Cerebellar nuclear complex (tissue), 1 donor: Measurements from ENCODE around the gene TMEM212.
"Not testable (repeated sequence)": the region's sequence is repeated elsewhere in the genome, so short reads cannot be mapped to it uniquely, and the experiment has no call there.

Experiments used
- DNase-seq, 2 experiments: peaks; one replicate each; lab custom pipeline; 2025; lab: John Stamatoyannopoulos, UW

Gene TMEM212

GRCh38 chr3:171813278-171813896, 29.8 kb upstream of the TMEM212 start:
- no peak for DNase-seq

- DNase-seq = no peak
Observed at GRCh38 chr3:171813897-171814460, 29.2 kb upstream of the TMEM212 start.

DNA sequence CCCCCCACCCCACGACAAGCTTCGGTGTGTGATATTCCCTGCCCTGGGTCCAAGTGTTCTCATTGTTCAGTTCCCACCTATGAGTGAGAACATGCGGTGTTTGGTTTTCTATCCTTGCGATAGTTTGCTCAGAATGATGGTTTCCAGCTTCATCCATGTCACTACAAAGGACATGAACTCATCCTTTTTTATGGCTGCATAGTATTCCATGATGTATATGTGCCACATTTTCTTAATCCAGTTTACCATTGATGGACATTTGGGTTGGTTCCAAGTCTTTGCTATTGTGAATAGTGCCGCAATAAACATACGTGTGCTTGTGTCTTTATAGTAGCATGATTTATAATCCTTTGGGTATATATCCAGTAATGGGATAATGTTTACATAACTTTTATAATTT, 28.5 kb upstream of the TMEM212 start:
- DNase-seq = not testable (repeated sequence)

GRCh38 chr3:171815973-171816595, 27.1 kb upstream of the TMEM212 start:
- DNase-seq = no peak

DNA sequence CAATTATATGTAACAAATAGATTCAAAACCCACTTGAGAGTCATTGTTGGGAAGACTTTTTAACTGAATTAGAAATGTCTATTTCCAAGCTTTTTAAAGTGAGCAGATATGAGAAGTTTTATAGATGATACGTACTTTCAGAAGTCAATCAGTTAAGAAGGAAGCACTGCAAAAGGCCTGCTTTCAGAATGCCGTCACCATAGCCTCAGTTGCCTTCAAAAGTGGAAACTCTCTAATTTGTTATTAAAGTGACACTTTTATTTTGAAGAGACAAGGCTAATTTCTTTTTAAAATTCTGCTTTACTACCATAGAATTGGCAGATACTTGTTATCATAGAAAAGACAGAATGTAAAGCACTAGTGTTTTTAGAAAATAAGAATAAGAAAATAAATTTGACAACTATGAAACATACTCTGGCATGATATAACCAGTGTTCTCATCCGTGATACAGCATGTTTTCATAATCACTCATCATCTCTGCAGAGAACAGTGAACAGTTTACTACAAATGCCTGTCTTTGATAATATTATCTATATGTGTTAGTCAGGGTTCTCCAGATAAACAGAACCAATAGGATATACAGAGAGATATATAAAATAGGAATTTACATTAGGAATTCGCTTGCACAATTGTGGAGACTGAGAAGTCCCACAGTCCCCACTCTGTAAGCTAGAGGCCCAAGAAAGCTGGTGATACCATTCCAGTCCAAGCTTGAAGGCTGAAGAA, 25.9 kb upstream of the TMEM212 start:
- no peak for DNase-seq

DNA sequence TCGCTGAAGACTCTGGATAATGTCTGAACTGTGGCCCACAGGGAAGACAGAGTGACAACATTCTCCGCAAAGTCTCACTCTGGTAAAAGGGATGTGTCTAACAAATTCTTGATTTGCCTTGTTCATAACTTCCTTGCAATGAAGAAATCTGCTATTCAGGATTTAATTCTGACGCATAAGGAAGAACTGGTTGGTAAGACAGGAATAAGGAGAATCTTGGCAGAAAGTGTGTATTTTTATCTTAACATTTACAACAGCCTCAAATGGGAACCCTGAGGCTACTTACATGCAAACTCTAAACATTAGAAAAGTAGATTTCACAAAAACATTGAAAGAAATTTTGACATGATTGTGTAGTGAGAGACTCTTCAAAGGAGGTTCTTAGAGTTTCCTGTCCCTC, 22.1 kb upstream of the TMEM212 start:
- DNase-seq = no peak

DNA sequence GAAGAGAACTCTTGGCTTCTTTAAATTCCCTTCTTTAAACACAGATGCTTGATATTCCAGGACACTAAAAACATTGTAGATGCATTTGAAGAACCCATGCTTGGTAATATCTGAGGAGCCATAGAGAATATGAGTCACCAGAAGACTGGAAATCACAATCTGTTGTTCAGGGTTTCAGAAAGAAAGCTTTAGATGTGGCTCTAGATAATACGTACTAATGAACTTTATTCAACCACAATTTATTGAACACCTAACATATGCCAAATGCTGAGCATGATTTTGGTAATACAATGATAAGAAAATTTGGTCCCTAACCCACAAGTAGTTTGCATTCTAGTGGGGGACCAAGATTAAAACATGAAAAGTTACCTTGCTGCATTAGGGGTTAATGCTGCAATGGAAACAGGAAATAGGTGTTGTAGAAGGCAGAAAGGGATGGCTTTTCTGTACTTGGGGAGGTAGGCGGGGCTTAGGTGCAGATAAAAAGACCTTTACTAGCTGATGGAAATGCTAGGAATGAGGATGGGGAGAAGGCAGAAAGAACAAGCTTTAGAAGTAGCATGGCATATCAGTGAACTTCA, 21.3 kb upstream of the TMEM212 start:
- DNase-seq = no peak

DNA sequence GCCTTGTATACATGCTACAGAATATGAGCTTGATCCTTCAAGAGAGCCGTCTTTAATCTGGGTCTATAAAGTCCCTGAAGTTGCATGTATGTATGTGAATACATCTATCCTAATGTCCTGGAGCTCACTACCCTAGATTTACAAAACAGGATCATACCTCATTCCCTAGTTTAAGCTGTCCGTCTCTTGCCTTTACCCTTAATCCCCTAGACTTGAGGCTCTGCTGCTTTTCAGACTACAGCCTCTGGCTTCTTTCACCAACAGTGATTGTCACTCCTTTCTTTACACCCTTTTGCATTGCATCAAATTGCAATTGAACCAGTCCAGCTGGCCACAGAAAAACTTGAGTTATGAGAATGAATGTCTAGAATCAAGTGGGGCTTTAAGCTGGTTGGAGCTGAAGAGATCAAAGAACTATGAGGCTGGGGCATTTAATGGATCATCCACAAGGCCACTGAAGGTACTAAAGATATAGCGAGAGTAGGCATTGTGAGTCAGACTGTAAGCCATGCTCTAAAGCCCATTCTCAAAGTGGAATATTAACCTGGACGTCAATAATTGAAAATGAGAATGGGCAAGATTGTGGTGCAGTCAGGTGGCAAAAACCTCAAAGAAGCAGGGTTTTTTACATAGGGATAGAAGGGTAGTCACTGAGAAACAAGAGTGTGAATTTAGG, 20.6 kb upstream of the TMEM212 start:
- DNase-seq = no peak

DNA sequence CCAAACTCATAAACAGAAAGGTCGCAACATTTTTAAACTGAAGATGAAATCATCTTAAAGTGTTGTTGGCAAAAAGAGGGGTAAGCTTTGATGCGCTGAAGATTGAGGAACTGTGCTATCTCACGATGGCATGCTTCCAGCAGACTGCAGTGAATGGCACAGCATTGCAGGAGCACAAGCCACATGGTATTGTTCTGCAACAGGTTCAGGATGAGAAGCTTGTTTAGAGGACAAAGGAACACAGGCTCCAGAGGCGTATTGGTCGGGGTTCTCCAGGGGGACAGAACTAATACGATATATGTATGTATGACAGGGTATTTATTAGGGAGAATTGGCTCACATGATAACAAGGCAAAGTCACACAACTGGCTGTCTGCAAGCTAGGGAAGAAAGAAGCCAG, 19.0 kb upstream of the TMEM212 start:
- no peak for DNase-seq

GRCh38 chr3:171824824-171825221, 18.3 kb upstream of the TMEM212 start:
- no peak for DNase-seq

DNA sequence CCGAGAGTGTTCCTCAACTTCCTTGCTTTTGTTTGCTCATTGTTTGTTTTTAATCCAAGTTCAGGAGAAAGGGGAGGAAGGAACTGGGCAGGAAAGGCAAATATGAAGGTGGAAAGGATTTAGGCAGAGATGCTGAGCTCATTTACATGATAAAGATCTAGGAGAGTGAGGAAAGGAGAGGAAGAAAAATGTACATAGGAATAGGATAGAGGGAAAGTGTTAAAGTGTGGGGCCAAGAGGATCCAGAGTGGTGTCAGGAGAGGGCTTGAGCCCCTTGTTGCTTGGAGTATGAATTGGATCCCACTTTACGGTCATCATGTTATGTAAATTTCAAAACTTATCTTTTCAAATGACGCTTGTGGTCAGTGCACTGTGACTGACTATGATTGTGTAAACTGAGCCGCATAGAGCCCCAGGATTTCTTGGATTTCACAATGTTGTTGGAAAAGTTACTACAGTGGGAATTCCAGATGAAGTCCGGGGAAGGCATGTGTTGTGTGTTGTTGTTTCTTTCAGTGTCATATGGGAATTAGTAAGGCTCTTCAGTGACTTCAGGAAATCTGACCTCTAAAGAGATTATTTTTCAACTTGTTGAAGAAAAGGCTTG, 17.8 kb upstream of the TMEM212 start:
- DNase-seq = no peak

GRCh38 chr3:171827385-171827784, 15.8 kb upstream of the TMEM212 start:
- no peak for DNase-seq

DNA sequence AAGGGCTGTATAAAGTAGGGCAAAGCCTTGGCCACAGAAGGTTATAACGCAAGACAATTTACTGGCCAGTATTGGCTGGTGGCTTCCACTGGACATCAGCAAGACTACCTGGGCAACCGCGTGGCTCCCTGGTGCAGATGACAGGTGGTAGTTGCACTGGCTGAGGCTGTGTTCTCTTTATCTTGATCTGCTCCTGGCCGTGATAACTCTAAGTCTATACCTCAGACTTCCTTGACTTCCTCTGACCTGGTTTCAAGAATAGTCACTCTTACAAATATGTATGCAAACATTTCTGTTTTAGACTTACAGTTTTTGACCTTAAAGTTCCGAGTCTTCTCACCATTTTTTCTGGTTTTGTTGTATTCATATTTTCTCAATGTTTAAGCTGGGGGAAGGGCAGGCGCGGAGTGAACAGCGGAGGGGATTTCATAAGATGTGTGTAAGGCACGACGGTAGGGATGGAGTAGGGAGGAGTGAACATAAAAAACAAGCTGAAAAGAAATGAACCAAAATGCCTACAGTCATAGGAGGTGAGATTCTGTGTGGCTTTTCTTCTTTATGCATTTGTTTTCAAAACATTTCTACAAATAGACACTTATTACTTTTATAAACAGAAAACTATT, 15.2 kb upstream of the TMEM212 start:
- DNase-seq = no peak

GRCh38 chr3:171828902-171829770, 14.0 kb upstream of the TMEM212 start:
- no peak for DNase-seq

GRCh38 chr3:171829841-171830517, 13.2 kb upstream of the TMEM212 start:
- no peak for DNase-seq

GRCh38 chr3:171830518-171830875, 12.7 kb upstream of the TMEM212 start:
- no peak for DNase-seq

- no peak for DNase-seq
Observed at GRCh38 chr3:171831936-171832335, 11.2 kb upstream of the TMEM212 start.

- DNase-seq = no peak
Observed at GRCh38 chr3:171832989-171833388, 10.2 kb upstream of the TMEM212 start.

DNA sequence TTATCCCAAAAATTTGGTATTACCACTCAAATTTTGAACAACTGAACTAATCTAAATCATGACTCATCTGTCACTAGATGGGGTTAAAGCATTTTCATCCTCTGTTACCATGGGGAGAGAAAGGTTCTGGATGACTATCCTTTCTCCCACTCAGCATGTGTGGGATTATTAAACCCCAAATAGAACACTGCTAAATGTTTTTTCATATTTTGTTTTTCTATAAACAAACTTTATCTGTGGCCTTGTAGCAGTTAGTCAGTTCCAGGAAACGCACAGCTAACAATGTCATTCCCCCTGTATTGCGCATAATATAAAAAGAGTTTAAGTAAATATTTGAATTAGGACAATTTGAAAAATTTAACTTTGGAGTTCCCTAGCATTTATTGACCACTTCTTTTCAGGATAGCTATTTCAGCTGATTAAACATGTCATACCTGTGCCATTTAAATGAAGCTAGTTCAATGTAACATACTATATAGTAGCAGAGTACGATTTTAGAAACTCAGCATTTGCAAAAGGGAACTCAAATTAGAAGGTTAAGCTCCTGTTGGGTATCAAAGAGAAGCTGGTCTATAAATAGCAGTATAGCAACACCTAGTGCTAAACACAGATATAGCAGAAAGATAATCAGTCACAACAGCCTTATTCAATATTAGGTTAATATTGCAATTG, 9.2 kb upstream of the TMEM212 start:
- no peak for DNase-seq
